GM12865 (cell line): ENCODE results near the gene SIDT2.

Source experiments
- DNase-seq: peaks from one replicate; pipeline ENCODE4 v3.0.0; 2010; ENCODE audit warnings: low read depth
- H3K4me3 ChIP-seq: 2 replicates; pipeline ENCODE4 v1.5.1; 2011; ENCODE audit warnings: mild to moderate bottlenecking, low read depth, low read length, control low read depth
- TF ChIP-seq, protein P1 (sequence below): IDR thresholded peaks from 2 replicates; pipeline ENCODE4 v1.5.1; 2011; ENCODE audit warnings: low read length, control low read depth, low read depth, inconsistent platforms; ENCODE audit not compliant: insufficient read depth; ENCODE audit errors: missing control alignments

The SIDT2 gene

DNA sequence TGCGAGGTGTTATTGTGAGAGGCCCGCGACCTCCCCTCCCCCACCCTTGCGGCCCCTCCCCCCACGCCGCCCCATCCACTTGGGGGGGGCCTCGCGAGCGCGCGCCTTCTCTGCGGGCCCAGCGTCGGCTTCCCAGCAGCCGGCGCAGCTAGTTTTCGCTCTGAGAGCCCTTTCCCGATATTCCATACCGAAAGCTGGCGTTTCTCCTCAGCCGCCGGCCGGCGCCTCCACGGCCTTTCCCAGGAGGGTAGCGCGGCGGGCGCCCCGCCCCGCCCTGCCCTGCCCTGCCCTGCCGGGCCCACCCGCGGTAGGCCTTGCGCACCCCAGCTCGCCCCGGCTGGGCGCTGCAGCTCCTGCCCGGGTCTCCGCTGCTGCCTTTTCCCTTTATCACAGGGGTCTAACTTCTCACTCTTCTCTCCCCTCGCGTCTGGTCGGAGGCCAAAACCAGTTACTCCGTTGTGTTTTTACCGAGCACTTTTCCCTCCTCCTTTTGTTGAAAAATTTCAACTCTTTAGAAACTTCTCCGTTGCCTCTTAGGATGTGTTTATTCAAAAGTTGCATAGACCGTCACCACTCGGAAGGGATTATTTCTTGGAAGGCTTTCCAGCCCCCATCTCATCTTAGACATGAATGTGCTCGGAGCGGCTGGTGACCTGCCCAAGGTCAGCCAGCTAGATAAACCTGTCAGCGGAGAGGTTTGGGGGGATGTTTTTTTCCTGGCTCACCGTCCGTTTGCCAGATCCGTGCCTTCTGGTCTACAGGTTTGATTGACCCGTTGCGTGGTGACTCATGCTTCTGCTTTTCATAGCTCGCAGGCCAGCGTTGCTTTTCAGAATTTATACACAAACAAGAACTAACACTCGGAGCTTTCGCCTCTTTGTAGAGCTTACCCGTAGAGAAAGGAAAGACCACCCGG lies 33.8 kb upstream of the SIDT2 start:
- peak; percentile 68 for DNase-seq
- H3K4me3 ChIP-seq = peak overlapping the region; percentile 97
- TF ChIP-seq, protein P1, sequence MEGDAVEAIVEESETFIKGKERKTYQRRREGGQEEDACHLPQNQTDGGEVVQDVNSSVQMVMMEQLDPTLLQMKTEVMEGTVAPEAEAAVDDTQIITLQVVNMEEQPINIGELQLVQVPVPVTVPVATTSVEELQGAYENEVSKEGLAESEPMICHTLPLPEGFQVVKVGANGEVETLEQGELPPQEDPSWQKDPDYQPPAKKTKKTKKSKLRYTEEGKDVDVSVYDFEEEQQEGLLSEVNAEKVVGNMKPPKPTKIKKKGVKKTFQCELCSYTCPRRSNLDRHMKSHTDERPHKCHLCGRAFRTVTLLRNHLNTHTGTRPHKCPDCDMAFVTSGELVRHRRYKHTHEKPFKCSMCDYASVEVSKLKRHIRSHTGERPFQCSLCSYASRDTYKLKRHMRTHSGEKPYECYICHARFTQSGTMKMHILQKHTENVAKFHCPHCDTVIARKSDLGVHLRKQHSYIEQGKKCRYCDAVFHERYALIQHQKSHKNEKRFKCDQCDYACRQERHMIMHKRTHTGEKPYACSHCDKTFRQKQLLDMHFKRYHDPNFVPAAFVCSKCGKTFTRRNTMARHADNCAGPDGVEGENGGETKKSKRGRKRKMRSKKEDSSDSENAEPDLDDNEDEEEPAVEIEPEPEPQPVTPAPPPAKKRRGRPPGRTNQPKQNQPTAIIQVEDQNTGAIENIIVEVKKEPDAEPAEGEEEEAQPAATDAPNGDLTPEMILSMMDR = no peak

DNA sequence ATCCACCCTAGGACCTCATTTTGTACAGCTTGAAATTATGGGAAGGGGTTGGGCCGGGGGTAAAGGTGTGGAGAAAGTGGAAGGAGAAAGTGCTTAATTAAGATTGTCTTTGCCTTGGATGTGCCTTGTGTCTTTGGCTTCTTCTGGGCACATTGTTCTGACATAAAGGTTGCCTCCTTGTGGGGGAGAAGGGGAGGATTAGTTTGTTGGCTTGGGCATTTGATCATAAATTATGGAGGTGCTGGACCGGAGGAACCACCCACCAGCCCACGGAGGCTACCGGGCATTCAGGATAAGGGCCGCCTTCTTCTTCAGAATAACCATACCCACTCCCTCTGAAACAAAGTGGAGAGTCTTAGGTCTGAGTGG lies 33.2 kb upstream of the SIDT2 start:
- TF ChIP-seq, protein P1 = peak; percentile 7
- H3K4me3 ChIP-seq = peak overlapping the region; percentile 97
- DNase-seq = peak; percentile 31

DNA sequence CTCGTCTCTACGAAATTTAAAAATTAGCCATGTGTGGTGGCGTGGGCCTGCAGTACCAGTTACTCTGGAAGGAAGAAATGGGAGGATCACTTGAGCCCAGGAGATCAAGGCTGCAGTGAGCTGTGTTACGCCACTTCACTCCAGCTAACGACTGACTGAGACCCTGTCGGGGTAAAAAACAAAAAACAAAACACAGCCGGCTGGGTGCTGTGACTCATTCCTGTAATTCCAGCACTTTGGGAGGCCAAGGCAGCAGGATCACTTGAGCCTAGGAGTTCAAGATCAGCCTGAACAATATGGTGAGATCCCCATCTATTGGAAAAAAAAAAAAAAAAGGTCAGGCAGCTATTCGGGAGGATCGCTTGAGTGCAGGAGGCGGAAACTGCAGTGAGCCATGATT lies 32.0 kb upstream of the SIDT2 start:
- no peak for DNase-seq
- no peak overlapping the region for H3K4me3 ChIP-seq
- TF ChIP-seq, protein P1 = no peak

DNA sequence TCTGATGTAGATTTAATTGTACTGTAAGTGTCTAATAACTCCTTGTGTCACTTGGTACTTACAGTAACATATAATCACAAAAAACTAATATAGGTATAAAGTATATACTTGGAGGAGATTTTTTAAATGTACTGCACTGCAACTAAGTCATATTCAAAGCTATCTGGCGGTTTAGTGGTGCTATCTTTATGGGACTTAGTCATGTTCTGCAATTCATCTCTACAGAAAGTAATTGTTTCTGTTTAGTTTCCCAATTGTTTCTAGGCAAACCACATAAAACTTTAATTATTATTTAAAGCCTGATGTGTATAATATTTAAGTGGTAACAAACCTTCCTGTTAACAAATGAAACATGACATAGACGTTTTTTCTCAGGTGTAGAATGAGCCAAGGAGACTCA lies 26.5 kb upstream of the SIDT2 start:
- TF ChIP-seq, protein P1 = no peak
- no peak overlapping the region for H3K4me3 ChIP-seq

DNA sequence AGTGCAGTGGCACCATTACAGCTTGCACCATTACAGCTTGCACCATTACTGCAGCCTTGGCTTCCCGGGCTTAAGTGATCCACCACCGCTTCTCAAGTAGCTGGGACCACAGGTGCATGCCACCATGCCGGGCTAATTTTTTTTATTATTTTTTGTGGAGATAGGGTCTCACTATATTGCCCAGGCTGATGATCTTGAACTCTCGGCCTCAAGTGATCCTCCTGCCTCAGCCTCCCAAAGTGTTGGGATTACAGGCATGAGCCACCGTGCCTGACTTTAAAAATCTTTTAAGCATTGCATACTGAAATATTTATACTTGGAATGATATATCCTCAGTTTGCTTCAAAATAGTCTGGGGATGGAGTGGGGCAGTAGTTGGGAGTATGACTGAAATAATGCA lies 24.1 kb upstream of the SIDT2 start:
- DNase-seq = no peak
- TF ChIP-seq, protein P1 = no peak
- no peak overlapping the region for H3K4me3 ChIP-seq

More for the DNA sequence above, 26.5 kb upstream of the SIDT2 start:
- no peak for DNase-seq

DNA sequence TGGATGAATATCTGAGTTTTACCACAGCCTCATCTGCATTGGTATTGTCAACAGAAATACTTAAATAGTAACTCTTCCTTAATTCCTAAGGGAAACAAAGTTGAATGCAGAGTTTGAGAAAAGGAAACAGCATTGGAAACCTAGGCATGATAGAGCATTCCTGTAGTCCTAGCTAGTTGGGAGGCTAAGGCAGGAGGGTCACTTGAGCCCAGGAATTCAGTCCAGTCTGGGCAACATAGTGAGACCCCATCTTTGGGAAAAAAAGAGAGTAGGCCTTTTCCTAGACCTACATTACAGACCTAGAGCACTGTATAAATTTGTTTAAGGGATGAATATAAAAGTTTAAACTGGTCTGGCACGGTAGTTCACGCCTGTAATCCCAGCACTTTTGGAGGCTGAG lies 21.0 kb upstream of the SIDT2 start:
- no peak for DNase-seq
- TF ChIP-seq, protein P1 = no peak

More for the DNA sequence above, 21.0 kb upstream of the SIDT2 start:
- H3K4me3 ChIP-seq = no peak overlapping the region
